ENCODE measurements around the gene ZNF813.
"Not testable (repeated sequence)": the region's sequence is repeated elsewhere in the genome, so short reads cannot be mapped to it uniquely, and the experiment has no call there.

Gene ZNF813

GRCh38 chr19:53485046-53486004, 17.8 kb downstream of the ZNF813 start:
- no peak for DNase-seq

- no peak for DNase-seq
These were observed 24.6 kb downstream of the ZNF813 start for GRCh38 chr19:53492153-53492552.

- DNase-seq = not testable (repeated sequence)
These were observed 29.9 kb downstream of the ZNF813 start for GRCh38 chr19:53497311-53498023.

- DNase-seq = not testable (repeated sequence)
These were observed 30.5 kb downstream of the ZNF813 start for GRCh38 chr19:53498024-53498395.

- not testable (repeated sequence) for DNase-seq
These were observed 35.6 kb downstream of the ZNF813 start for GRCh38 chr19:53503151-53503550.

GRCh38 chr19:53503671-53504364, 36.3 kb downstream of the ZNF813 start:
- DNase-seq = not testable (repeated sequence)

GRCh38 chr19:53504365-53504703, 36.8 kb downstream of the ZNF813 start:
- not testable (repeated sequence) for DNase-seq

- no peak for DNase-seq
These were observed 37.4 kb downstream of the ZNF813 start for GRCh38 chr19:53504885-53505284.

- DNase-seq = no peak
These were observed 39.2 kb downstream of the ZNF813 start for GRCh38 chr19:53506728-53507127.

GRCh38 chr19:53507523-53508442, 40.2 kb downstream of the ZNF813 start:
- no peak for DNase-seq

- DNase-seq = no peak
These were observed 41.9 kb downstream of the ZNF813 start for GRCh38 chr19:53509443-53509842.

- no peak for DNase-seq
These were observed 42.3 kb downstream of the ZNF813 start for GRCh38 chr19:53509845-53510244.

- DNase-seq = no peak
These were observed 43.8 kb downstream of the ZNF813 start for GRCh38 chr19:53511357-53511756.

GRCh38 chr19:53511933-53512374, 44.4 kb downstream of the ZNF813 start:
- no peak for DNase-seq

- DNase-seq = not testable (repeated sequence)
These were observed 47.5 kb downstream of the ZNF813 start for GRCh38 chr19:53515047-53515446.

GRCh38 chr19:53517114-53517741, 49.7 kb downstream of the ZNF813 start:
- no peak for DNase-seq

- DNase-seq = no peak
These were observed 50.6 kb downstream of the ZNF813 start for GRCh38 chr19:53518121-53518520.

- DNase-seq = no peak
These were observed 51.2 kb downstream of the ZNF813 start for GRCh38 chr19:53518716-53519115.

- DNase-seq = no peak
These were observed 51.9 kb downstream of the ZNF813 start for GRCh38 chr19:53519446-53519845.

GRCh38 chr19:53520163-53520546, 52.6 kb downstream of the ZNF813 start:
- no peak for DNase-seq

- DNase-seq = peak; percentile 92 to 97
These were observed 53.2 kb downstream of the ZNF813 start for GRCh38 chr19:53520547-53521372.
